CD14-positive monocyte (primary cell): ENCODE results near the gene DPP7. TPM values are rescaled to one million over a fixed set of nuclear protein-coding genes. Genes with fewer than 3 reads are reported as not detected.
A peak's percentile ranks its signal among the peaks of the same experiment; 100 is the strongest.

ENCODE experiments used
- DNase-seq, 3 donors: peaks; one replicate each; pipeline ENCODE4 v3.0.0-alpha.2; 2011 to 2022
- H2AFZ ChIP-seq: 2 replicates; pipeline ENCODE4 v1.6.0; 2012; ENCODE audit warnings: mild to moderate bottlenecking, low read depth, low read length, inconsistent platforms; ENCODE audit not compliant: insufficient read depth, poor library complexity, severe bottlenecking
- H3K27ac ChIP-seq, 2 donors: 1 replicate in 1 of 2; 2 replicates in 1 of 2; pipeline ENCODE4 v1.5.1; 2012 to 2013; ENCODE audit warnings: low read length in 2 of 2, control low read depth in 1 of 2, inconsistent platforms in 1 of 2, low read depth in 1 of 2, mild to moderate bottlenecking in 1 of 2
- H3K27me3 ChIP-seq, 2 donors: one replicate each; pipeline versions ENCODE4 v1.6.0 to v1.6.1; 2011 to 2013; ENCODE audit warnings: low read length in 2 of 2; ENCODE audit not compliant: control insufficient read depth in 2 of 2, insufficient read depth in 2 of 2
- H3K36me3 ChIP-seq, 2 donors: replicated peaks in 1 of 2; 1 replicate in 1 of 2; 2 replicates in 1 of 2; pipeline versions ENCODE4 v1.5.1 to v1.6.1; 2012 to 2013; ENCODE audit warnings: low read length in 2 of 2, control low read depth in 1 of 2, inconsistent platforms in 1 of 2, mild to moderate bottlenecking in 1 of 2; ENCODE audit not compliant: insufficient read depth in 2 of 2, control insufficient read depth in 1 of 2
- H3K4me1 ChIP-seq, 2 donors: 1 replicate in 1 of 2; 2 replicates in 1 of 2; pipeline versions ENCODE4 v1.5.1 to v1.6.1; 2012 to 2013; ENCODE audit warnings: low read length in 2 of 2, control low read depth in 1 of 2, inconsistent platforms in 1 of 2, mild to moderate bottlenecking in 1 of 2, moderate library complexity in 1 of 2; ENCODE audit not compliant: insufficient read depth in 2 of 2, control insufficient read depth in 1 of 2
- H3K4me2 ChIP-seq: replicated peaks from 2 replicates; pipeline ENCODE3; 2012; ENCODE audit warnings: low read length, moderate library complexity, mild to moderate bottlenecking; ENCODE audit not compliant: poor library complexity, severe bottlenecking; ENCODE audit errors: extremely low read depth
- H3K4me3 ChIP-seq, 3 experiments: fragments of 200-600 bp in 1 of 3; sonication (generic) in 1 of 3; replicated peaks in 1 of 3; 1 replicate in 2 of 3; 2 replicates in 1 of 3; pipeline ENCODE4 v1.5.1; 2011 to 2013; ENCODE audit warnings: low read length in 3 of 3, mild to moderate bottlenecking in 3 of 3, control low read depth in 2 of 3, low read depth in 2 of 3, inconsistent platforms in 1 of 3, moderate library complexity in 1 of 3
- H3K79me2 ChIP-seq: 2 replicates; pipeline ENCODE4 v1.6.0; 2012; ENCODE audit warnings: mild to moderate bottlenecking, control low read depth, inconsistent platforms, low read length, moderate library complexity; ENCODE audit not compliant: insufficient read depth
- H3K9ac ChIP-seq: 2 replicates; pipeline ENCODE4 v1.6.0; 2017; ENCODE audit warnings: low read length, mild to moderate bottlenecking; ENCODE audit not compliant: insufficient read depth, poor library complexity, severe bottlenecking
- H3K9me3 ChIP-seq, 2 donors: replicated peaks in 1 of 2; 1 replicate in 1 of 2; 2 replicates in 1 of 2; pipeline versions ENCODE4 v1.5.1 to v1.6.1; 2012 to 2013; ENCODE audit warnings: low read length in 2 of 2, control low read depth in 1 of 2; ENCODE audit not compliant: control insufficient read depth in 1 of 2, insufficient read depth in 1 of 2
- H4K20me1 ChIP-seq: 2 replicates; pipeline ENCODE4 v1.6.0; 2012; ENCODE audit warnings: mild to moderate bottlenecking, low read length, control low read depth, moderate library complexity; ENCODE audit not compliant: insufficient read depth
- H3K27ac Mint-ChIP-seq, 7 donors: one replicate each; pipeline ENCODE4 v1.8.0; 2020; ENCODE audit warnings: mild to moderate bottlenecking in 7 of 7, mixed read lengths in 7 of 7, moderate library complexity in 6 of 7, inconsistent platforms in 2 of 7
- H3K27me3 Mint-ChIP-seq, 3 donors: one replicate each; pipeline ENCODE4 v1.8.0; 2021 to 2022; ENCODE audit warnings: low read depth in 3 of 3, mild to moderate bottlenecking in 3 of 3, mixed read lengths in 3 of 3, moderate library complexity in 3 of 3, inconsistent platforms in 1 of 3
- H3K36me3 Mint-ChIP-seq, 2 donors: one replicate each; pipeline ENCODE4 v1.8.0; 2020; ENCODE audit warnings: mixed read lengths in 2 of 2, inconsistent platforms in 1 of 2, mild to moderate bottlenecking in 1 of 2
- H3K4me1 Mint-ChIP-seq: one replicate; pipeline ENCODE4 v1.8.0; 2020; ENCODE audit warnings: mild to moderate bottlenecking, mixed read lengths
- H3K4me3 Mint-ChIP-seq, 2 donors: one replicate each; pipeline ENCODE4 v1.8.0; 2020; ENCODE audit warnings: mild to moderate bottlenecking in 2 of 2, mixed read lengths in 2 of 2, moderate library complexity in 1 of 2
- H3K9me3 Mint-ChIP-seq, 7 donors: one replicate each; pipeline ENCODE4 v1.8.0; 2020 to 2022; ENCODE audit warnings: mixed read lengths in 7 of 7, mild to moderate bottlenecking in 6 of 7, moderate library complexity in 6 of 7, inconsistent platforms in 2 of 7
- CTCF ChIP-seq: fragments of 200-600 bp; IDR thresholded peaks from one replicate; pipeline ENCODE4 v1.8.0; 2022; ENCODE audit warnings: antibody characterized with exemption, mild to moderate bottlenecking
- WGBS: methylation state at CpG from one replicate; pipeline ENCODE4 v1.1.5; 2013; ENCODE audit warnings: missing lambda C conversion rate; ENCODE audit not compliant: insufficient coverage; 5-methylcytosine and 5-hydroxymethylcytosine counted together
- intact Hi-C, 2 donors: fragments of 100-400 bp; cut with micrococcal nuclease; formaldehyde crosslinking; loops; one replicate each; pipeline versions ENCODE4 v1.15.0 to v1.15.1; 2023
- polyA plus RNA-seq, 3 donors: library from polyadenylated mRNA; depleted of rRNA in 1 of 3; unstranded in 2 of 3; stranded (reverse) in 1 of 3; fragments of 300-500 nt in 2 of 3; fragments of >200 nt in 1 of 3; fragmentation: Illumina TruSeq in 2 of 3; gene quantifications; 1 replicate in 2 of 3; 2 replicates in 1 of 3; pipeline ENCODE4 v1.2.3, GENCODE V29; 2012 to 2021

Gene DPP7
- polyA plus RNA-seq, 3 donors = 68.3 to 287 (median 150) TPM

DNA sequence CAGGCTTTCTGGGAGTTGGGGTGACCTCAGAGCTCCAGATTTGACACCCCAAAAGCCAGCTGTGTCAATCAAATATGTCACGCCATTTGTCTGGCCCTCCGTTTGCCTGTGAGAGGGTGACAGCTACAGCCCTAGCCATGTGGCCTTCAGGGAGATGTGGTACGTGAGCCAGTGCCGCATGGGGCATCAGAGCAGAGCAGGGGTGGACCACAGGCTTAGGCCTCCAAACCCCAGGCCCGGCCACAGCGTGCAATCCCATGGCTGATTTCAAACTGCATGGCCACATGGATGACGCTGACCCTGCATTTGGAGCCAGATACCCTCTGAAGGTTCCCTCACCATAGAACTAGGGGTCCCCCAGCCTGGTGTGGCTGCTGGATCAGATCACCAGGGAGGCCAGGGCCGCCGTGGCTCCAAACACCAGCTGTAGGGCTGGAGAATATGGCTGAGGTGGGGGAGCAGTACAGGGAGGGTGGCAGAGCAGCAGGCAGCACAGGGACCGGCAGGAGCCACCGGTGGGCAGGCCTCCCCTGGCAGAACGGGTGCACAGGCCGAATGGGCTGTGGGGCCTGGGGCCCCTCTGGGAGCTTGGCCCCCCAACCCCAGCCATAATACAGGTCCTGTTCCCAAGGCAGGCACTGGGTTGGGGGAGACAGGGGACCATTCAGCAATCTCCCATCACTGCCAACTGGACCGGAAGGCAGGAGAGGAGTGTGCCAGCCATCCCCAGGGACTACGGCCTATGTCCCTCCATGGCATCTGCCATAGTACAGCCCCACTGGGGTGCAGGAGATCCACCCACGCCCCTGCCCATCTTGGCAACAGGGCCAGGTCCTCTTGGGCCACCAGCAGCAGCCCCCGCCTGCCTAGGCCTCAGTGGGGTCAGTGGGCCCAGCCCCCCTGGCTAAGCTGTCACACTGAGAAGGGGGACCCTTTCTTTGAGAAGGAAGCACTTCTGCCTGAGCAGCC, 45.7 kb downstream of the DPP7 start:
- DNase-seq = no peak
- 95% methylated on average over 11 of the region's 17 CpGs for WGBS
- Mint-ChIP-seq H3K9me3 (peaks cover 0 to 4% (median 0%) of the 10 kb centered on the region in 7 donors), H3K4me1 (peaks cover 49% of the 10 kb centered on the region), H3K4me3 (peak overlapping the region; percentile 56 to 74), H3K27ac (peak overlapping the region in 1 of 7 donors; percentile 54), H3K36me3 (peaks cover 6 to 18% of the 10 kb centered on the region in 2 donors), H3K27me3 (peaks cover 0 to 3% (median 0%) of the 10 kb centered on the region in 3 donors)
- H3K79me2 ChIP-seq = peaks cover 6% of the 10 kb centered on the region
- peaks cover 41 to 56% of the 10 kb centered on the region in 2 donors for H3K4me1 ChIP-seq
- no peak overlapping the region for H3K27ac ChIP-seq
- peak overlapping the region; percentile 76 for H3K4me2 ChIP-seq
- intact Hi-C loops = loop anchor here (5.0 to 10.0 kb wide), 2 partner anchors 37 to 284 kb away; partner anchors contain the start of gene FUT7 (in 1 of the 2)
- peaks cover 0 to 5% of the 10 kb centered on the region in 2 donors for H3K36me3 ChIP-seq
- H2AFZ ChIP-seq = no peak overlapping the region
- no peak for TF ChIP-seq CTCF
- H3K27me3 ChIP-seq = peaks cover 0 to 5% of the 10 kb centered on the region in 2 donors
- H4K20me1 ChIP-seq = no peaks in the 10 kb centered on the region
- H3K9me3 ChIP-seq = no peaks in the 10 kb centered on the region
- no peak overlapping the region for H3K9ac ChIP-seq
- peak overlapping the region in 1 of 3 experiments; percentile 54 for H3K4me3 ChIP-seq

DNA sequence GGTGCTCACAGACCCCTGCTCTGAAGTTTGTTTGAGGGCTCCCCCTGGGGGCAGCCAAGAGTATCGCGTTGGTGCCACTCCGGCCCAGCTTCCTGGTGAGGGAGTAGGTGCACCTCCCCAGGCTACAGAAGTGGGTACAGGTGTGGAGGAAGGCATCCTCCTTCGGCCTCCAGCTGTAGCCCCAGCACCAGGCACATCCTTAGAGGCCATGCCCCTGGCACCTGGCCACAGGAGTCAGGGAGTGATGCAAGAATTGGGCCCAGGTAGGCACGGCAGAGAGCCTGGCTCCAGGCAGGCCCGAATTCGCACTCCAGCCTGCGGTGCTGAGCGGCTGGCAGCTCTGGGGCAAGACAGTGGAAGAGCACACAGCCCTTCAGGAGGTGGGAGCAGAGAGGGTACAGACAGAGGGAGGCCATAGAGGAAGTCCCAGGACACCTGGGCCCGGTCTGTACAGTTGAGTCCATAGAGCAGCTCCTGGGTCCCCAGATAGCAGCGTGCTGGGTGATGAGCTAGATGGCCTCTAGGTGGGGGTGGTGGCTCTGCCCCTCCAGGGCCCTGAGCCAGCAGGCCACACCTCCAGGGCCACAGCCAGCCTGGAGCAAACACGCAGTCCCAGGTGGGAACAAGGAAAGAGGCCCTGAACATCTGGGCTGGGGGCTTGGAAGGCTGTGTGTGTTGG, 46.5 kb downstream of the DPP7 start:
- peaks cover 0 to 2% (median 0%) of the 10 kb centered on the region in 7 donors for H3K9me3 Mint-ChIP-seq
- H3K4me1 Mint-ChIP-seq = peaks cover 41% of the 10 kb centered on the region
- Histone ChIP-seq H3K4me2 (no peak overlapping the region), H3K9me3 (no peaks in the 10 kb centered on the region), H3K27me3 (peaks cover 0 to 5% of the 10 kb centered on the region in 2 donors), H3K9ac (no peak overlapping the region), H3K4me1 (peaks cover 41 to 48% of the 10 kb centered on the region in 2 donors), H4K20me1 (no peaks in the 10 kb centered on the region), H2AFZ (no peak overlapping the region), H3K4me3 (no peak overlapping the region), H3K27ac (no peak overlapping the region), H3K36me3 (peaks cover 0 to 5% of the 10 kb centered on the region in 2 donors), H3K79me2 (peaks cover 6% of the 10 kb centered on the region)
- 81% methylated on average over 9 of the region's 12 CpGs for WGBS
- peak overlapping the region in 1 of 2 donors; percentile 27 for H3K4me3 Mint-ChIP-seq
- peaks cover 6 to 18% of the 10 kb centered on the region in 2 donors for H3K36me3 Mint-ChIP-seq
- H3K27ac Mint-ChIP-seq = peak overlapping the region in 2 of 7 donors; percentile 71 to 85
- peak; percentile 71 to 85 (median 82) for DNase-seq
- TF ChIP-seq CTCF = peak; percentile 93
- peaks cover 0 to 3% (median 0%) of the 10 kb centered on the region in 3 donors for H3K27me3 Mint-ChIP-seq
- intact Hi-C loops = loop anchor here (5.0 to 10.0 kb wide), 2 partner anchors 36 to 283 kb away; partner anchors contain the start of gene FUT7 (in 1 of the 2)
